HepG2 (cell line): Measurements from ENCODE around the gene PRSS36. TPM values are rescaled to one million over a fixed set of nuclear protein-coding genes. Genes with fewer than 3 reads are reported as not detected.

ENCODE experiments used
- BRD4 ChIP-seq: sonication (generic); formaldehyde crosslinking; IDR thresholded peaks from 2 replicates; pipeline ENCODE4 v1.4.0; 2020; ENCODE audit warnings: missing genetic modification reagents
- CENPX ChIP-seq: sonication (generic); formaldehyde crosslinking; IDR thresholded peaks from 2 replicates; pipeline ENCODE4 v1.9.0; 2021; ENCODE audit warnings: mild to moderate bottlenecking, missing genetic modification reagents, moderate library complexity
- HNRNPUL1 ChIP-seq: fragments of 200-400 bp; formaldehyde crosslinking; IDR thresholded peaks from 2 replicates; pipeline ENCODE4 v1.6.1; 2017; ENCODE audit warnings: low read depth, mild to moderate bottlenecking, low read length, moderate library complexity
- KDM1A ChIP-seq: IDR thresholded peaks from 2 replicates; pipeline ENCODE4 v1.6.1; 2016; ENCODE audit warnings: missing compliant biosample characterization
- MXI1 ChIP-seq: IDR thresholded peaks from 3 replicates; pipeline ENCODE4 v1.6.1; 2012; ENCODE audit warnings: low read depth, low read length, inconsistent platforms, borderline replicate concordance
- NFE2 ChIP-seq: sonication (generic); formaldehyde crosslinking; IDR thresholded peaks from 2 replicates; pipeline ENCODE4 v1.4.0; 2020; ENCODE audit warnings: missing genetic modification reagents
- PHF5A ChIP-seq: IDR thresholded peaks from one replicate; pipeline ENCODE4 v1.6.1; 2018; ENCODE audit warnings: low read depth, missing genetic modification reagents; ENCODE audit not compliant: unreplicated experiment
- SRF ChIP-seq: IDR thresholded peaks from 2 replicates; pipeline ENCODE4 v1.6.1; 2011; ENCODE audit warnings: mild to moderate bottlenecking, low read depth, low read length, moderate library complexity
- SRSF9 ChIP-seq: fragments of 200-400 bp; formaldehyde crosslinking; IDR thresholded peaks from 2 replicates; pipeline ENCODE4 v1.6.1; 2018; ENCODE audit warnings: borderline replicate concordance, mild to moderate bottlenecking, low read depth, low read length; ENCODE audit not compliant: insufficient read depth, poor library complexity, severe bottlenecking
- XRCC5 ChIP-seq: fragments of 200-400 bp; formaldehyde crosslinking; optimal IDR thresholded peaks from 2 replicates; pipeline ENCODE3; 2017; ENCODE audit warnings: mild to moderate bottlenecking, low read length
- ZBTB42 ChIP-seq: sonication (generic); formaldehyde crosslinking; IDR thresholded peaks from 2 replicates; pipeline ENCODE4 v1.5.0; 2020; ENCODE audit warnings: mild to moderate bottlenecking, missing genetic modification reagents
- ZFX ChIP-seq: sonication (generic); formaldehyde crosslinking; IDR thresholded peaks from 2 replicates; pipeline ENCODE4 v1.4.0; 2020; ENCODE audit warnings: mild to moderate bottlenecking, low read depth, missing genetic modification reagents, moderate library complexity
- ZNF263 ChIP-seq: sonication (generic); formaldehyde crosslinking; IDR thresholded peaks from 2 replicates; pipeline ENCODE4 v1.4.0; 2020; ENCODE audit warnings: missing genetic modification reagents
- ZNF362 ChIP-seq: sonication (generic); formaldehyde crosslinking; IDR thresholded peaks from 2 replicates; pipeline ENCODE4 v1.4.0; 2020; ENCODE audit warnings: missing genetic modification reagents, mild to moderate bottlenecking, borderline replicate concordance
- ZNF414 ChIP-seq: sonication (generic); formaldehyde crosslinking; IDR thresholded peaks from 2 replicates; pipeline ENCODE4 v1.5.0; 2020; ENCODE audit warnings: missing genetic modification reagents
- ZNF512 ChIP-seq: sonication (generic); formaldehyde crosslinking; IDR thresholded peaks from 2 replicates; pipeline ENCODE4 v1.4.0; 2020; ENCODE audit warnings: mild to moderate bottlenecking, missing genetic modification reagents
- ZNF652 ChIP-seq: IDR thresholded peaks from 2 replicates; pipeline ENCODE4 v1.6.1; 2016; ENCODE audit warnings: low read depth, borderline replicate concordance
- ZNF678 ChIP-seq: sonication (generic); formaldehyde crosslinking; IDR thresholded peaks from 2 replicates; pipeline ENCODE4 v1.4.0; 2020; ENCODE audit warnings: mild to moderate bottlenecking, missing genetic modification reagents
- ZNF788 ChIP-seq: sonication (generic); formaldehyde crosslinking; IDR thresholded peaks from 2 replicates; pipeline ENCODE4 v1.5.0; 2020; ENCODE audit warnings: mild to moderate bottlenecking, missing genetic modification reagents, borderline replicate concordance
- polyA plus RNA-seq, 8 experiments: library from polyadenylated mRNA; depleted of rRNA in 3 of 8; stranded (reverse) in 7 of 8; unstranded in 1 of 8; fragments of >200 nt; fragmentation: Illumina TruSeq in 4 of 8; extraction: Trizol in 4 of 8; gene quantifications; 2 replicates each; pipeline versions ENCODE4 v1.2.1 to v1.2.3, GENCODE V29; 2011 to 2016; ENCODE audit warnings: low read depth in 4 of 8, missing spikeins in 1 of 8, mixed read lengths in 1 of 8; ENCODE audit not compliant: insufficient read depth in 1 of 8
- total RNA-seq, 5 experiments: library from RNA; depleted of rRNA; stranded (reverse); fragments of >200 nt; fragmentation: Illumina TruSeq; extraction: Trizol; gene quantifications; 2 replicates each; pipeline ENCODE4 v1.2.3, GENCODE V29; 2016; ENCODE audit warnings: low read depth in 1 of 5
- TF ChIP-seq, protein P1 (sequence below): sonication (generic); formaldehyde crosslinking; IDR thresholded peaks from 2 replicates; pipeline ENCODE4 v1.8.0; 2022; ENCODE audit warnings: mild to moderate bottlenecking, missing genetic modification reagents, borderline replicate concordance
- TF ChIP-seq, protein P2 (sequence below): sonication (generic); formaldehyde crosslinking; conservative IDR thresholded peaks from 2 replicates; pipeline ENCODE4 v1.4.0; 2020; ENCODE audit warnings: missing genetic modification reagents

Gene PRSS36
- total and polyA plus RNA-seq, 2 of the 13 experiments (the other 11 are each of a cell fraction or from before 2014, with no cell fraction given), result 1.5 to 2.1 TPM

DNA sequence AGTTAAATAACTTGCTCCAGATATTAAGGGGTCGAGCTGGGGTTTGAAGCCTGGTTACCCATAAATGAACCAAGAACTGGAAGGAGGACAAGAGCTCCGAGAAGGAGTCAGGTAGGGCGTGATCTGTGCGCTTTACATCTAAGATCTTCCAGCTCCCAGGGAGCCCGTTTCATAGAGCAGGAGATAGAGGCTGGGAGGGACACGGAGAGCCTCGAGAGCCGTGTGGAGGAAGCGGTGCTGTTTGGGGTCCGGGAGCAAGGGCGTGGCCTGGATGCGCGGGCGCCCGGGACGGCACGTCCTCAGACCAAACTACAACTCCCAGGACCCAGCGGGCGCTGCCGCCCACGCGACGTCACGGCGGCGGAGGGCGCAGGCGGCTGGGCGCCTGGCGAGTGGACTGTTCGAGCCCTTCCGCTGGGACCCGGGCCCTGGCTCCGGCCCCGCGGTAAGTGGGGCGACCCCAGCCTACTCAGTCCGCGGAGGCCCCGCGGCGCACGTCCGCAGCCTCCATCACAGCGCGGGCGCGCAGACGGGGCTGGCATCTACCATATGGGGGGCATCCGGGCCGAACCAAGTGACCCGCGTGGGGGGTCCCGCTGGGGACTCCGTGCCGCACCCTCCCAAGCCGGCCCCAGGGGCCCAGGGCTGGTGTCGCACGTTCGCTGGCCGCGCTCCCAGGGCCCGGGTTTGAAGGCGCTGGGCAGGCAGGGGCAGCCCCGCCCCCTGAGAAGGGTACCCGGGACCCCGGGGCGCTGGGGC, 41.7 kb downstream of the PRSS36 start, which contains the start of gene BCKDK (continued):
- no peak for TF ChIP-seq SRF
- TF ChIP-seq PHF5A, result no peak
- no peak for TF ChIP-seq ZNF362
- no peak for TF ChIP-seq ZNF678
- no peak for TF ChIP-seq KDM1A (CRISPR knock-in tag)
- TF ChIP-seq ZFX, result peak; percentile 86
- peak; percentile 73; the same call in 1 of the 2 replicates for TF ChIP-seq ZNF788 (CRISPR knock-in tag)
- TF ChIP-seq ZNF652 (CRISPR knock-in tag), result no peak; the same call in 1 of the 2 replicates
- peak; percentile 63 for TF ChIP-seq XRCC5
- no peak for TF ChIP-seq SRSF9
- TF ChIP-seq BRD4 (CRISPR knock-in tag), result 0 out of 2 replicates have a peak, but pooled peaks have one; percentile 34
- TF ChIP-seq MXI1, result peak; percentile 87; the same call in 2 of the 3 replicates
- TF ChIP-seq HNRNPUL1, result no peak
- TF ChIP-seq, protein P1, sequence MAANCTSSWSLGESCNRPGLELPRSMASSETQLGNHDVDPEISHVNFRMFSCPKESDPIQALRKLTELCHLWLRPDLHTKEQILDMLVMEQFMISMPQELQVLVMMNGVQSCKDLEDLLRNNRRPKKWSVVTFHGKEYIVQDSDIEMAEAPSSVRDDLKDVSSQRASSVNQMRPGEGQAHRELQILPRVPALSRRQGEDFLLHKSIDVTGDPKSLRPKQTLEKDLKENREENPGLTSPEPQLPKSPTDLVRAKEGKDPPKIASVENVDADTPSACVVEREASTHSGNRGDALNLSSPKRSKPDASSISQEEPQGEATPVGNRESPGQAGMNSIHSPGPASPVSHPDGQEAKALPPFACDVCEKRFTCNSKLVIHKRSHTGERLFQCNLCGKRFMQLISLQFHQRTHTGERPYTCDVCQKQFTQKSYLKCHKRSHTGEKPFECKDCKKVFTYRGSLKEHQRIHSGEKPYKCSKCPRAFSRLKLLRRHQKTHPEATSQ (CRISPR knock-in tag), result no peak
- no peak for TF ChIP-seq NFE2
- TF ChIP-seq CENPX (CRISPR knock-in tag), result no peak
- TF ChIP-seq ZNF512 (CRISPR knock-in tag), result no peak
- 0 out of 2 replicates have a peak, but pooled peaks have one; percentile 56 for TF ChIP-seq ZNF414 (CRISPR knock-in tag)
- TF ChIP-seq ZBTB42, result 0 out of 2 replicates have a peak, but pooled peaks have one; percentile 8
- TF ChIP-seq ZNF263, result peak; percentile 77
- TF ChIP-seq, protein P2, sequence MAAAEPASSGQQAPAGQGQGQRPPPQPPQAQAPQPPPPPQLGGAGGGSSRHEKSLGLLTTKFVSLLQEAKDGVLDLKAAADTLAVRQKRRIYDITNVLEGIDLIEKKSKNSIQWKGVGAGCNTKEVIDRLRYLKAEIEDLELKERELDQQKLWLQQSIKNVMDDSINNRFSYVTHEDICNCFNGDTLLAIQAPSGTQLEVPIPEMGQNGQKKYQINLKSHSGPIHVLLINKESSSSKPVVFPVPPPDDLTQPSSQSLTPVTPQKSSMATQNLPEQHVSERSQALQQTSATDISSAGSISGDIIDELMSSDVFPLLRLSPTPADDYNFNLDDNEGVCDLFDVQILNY (CRISPR knock-in tag), result no peak; the same call in 1 of the 2 replicates
